GM19397 (cell line): ENCODE data around the gene L3MBTL1.
"Not testable (repeated sequence)": the region's sequence is repeated elsewhere in the genome, so short reads cannot be mapped to it uniquely, and the experiment has no call there.

Source experiments
- ATAC-seq: cut with Tn5 transposase; IDR thresholded peaks from one replicate; pipeline ENCODE4 v1.9.1; 2021; ENCODE audit warnings: mild to moderate bottlenecking, moderate library complexity; ENCODE audit not compliant: unreplicated experiment

The L3MBTL1 gene

DNA sequence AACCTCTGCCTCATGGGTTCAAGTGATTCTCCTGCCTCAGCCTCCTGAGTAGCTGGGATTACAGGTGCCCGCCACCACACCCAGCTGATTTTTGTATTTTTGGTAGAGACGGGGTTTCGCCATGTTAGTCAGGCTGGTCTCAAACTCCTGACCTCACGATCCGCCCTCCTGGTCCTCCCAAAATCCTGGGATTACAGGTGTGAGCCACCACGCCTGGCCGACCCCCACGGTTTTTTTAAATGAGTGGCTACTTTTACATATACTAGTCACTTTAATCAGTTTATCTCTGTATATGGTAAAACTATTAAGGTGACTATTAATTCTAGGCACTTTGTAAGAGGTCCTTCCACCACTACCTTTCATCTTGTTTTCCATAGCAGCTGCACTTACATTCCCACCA, 5.5 kb upstream of the L3MBTL1 start:
- ATAC-seq, result not testable (repeated sequence)

DNA sequence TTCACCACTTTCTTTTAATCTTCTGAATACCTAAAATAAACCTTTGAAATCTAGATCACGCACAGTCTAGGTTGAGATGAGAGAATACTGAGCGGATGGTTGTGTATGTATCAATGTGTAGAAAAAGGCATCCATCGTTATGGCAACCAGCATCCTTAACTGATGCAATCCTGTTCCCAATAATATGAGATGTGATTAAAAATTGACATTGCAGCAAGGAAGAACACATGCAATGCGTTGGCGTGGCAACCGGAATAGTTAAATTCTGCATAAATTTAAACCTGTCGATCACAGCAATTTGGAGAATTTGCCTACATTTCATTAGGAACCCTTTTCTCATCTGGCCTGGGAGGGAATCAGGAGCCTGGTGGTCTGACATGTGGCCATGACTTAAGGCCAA, 1.3 kb upstream of the L3MBTL1 start:
- ATAC-seq, result no peak

DNA sequence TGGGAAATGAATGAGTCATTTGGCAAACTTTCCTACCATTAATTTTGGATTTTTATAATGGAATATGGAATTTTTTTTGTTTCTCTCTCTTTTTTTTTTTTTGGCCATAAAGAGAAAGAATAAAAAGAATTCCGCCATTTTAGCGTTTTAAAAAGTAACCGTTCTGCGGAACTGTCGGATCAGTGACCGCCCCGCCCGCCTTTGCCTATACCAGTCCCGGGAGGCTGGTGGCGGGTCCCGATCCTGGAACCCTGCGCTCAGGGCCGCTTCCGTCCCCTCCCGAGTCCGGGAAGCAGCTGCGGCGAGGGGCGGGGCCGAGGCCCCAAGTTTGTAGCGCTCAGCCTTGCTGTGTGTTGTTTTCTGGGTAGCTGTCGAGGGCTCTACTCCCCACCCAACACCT, 609 bp downstream of the L3MBTL1 start:
- no peak for ATAC-seq

DNA sequence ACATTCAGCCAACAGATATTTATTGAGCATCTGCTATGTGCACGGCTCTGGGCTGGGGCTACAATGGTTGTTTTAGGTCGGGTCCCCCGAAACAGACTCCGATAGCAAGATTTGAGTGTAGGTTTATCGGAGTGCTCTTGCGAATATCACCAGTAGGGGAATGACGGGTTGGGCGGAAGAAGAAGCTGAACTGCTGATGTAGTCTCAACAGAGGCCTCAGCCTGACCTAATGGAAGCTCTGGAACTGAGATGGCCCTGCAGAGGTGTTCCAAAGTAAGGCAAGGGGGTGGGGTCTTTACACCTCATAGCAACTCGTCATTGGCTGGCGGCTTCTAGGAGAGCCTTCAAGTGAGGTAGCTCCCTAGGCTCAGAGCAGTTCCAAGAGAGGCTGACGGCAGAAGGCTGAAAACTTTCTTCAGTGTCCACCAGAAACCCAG, 1.1 kb downstream of the L3MBTL1 start:
- no peak for ATAC-seq

DNA sequence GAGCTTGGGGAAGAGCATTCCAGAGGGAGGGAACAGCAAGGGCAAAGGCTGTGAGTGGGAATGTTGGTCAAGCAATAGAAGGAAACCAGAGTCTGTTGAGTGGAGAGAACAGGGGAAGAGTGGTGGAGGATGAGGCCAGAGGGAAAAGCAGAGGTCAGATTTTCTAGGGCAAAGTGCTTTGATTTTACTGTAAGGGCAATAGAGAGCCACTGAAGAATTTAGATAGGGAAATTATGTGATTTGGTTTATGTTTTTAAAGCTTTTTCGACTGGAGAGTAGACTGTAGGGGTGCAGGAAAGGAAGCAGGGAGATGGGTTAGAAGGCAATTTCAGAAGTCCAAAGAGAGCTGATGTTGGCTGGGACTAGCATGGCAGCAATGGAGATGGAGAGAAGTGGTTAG, 4.4 kb downstream of the L3MBTL1 start:
- no peak for ATAC-seq

DNA sequence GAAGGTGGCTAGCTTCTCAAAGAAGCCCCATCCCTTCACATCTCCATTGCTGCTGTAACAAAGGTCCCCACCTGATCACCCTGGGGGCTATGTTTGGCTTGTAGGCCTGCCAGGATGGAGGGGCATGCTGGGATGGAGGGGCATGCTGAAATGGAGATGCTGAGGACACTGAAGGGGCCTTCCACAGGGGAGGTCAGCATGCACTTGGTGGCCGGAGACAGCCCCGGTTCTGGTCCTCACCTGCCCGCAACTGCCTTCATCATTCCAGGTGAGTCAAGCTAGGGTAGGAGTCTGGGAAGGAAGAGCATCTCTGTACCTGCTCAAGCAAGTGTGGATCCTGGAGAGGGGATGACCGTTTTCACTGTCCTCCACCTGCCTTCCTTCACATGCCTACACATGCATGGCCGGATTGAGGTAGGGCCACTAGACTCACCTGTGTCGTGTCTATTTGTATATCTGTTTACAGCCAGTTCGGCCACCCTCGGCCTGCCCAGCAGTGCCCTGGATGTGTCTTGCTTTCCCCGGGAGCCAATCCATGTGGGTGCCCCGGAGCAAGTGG, 6.0 kb downstream of the L3MBTL1 start:
- no peak for ATAC-seq

DNA sequence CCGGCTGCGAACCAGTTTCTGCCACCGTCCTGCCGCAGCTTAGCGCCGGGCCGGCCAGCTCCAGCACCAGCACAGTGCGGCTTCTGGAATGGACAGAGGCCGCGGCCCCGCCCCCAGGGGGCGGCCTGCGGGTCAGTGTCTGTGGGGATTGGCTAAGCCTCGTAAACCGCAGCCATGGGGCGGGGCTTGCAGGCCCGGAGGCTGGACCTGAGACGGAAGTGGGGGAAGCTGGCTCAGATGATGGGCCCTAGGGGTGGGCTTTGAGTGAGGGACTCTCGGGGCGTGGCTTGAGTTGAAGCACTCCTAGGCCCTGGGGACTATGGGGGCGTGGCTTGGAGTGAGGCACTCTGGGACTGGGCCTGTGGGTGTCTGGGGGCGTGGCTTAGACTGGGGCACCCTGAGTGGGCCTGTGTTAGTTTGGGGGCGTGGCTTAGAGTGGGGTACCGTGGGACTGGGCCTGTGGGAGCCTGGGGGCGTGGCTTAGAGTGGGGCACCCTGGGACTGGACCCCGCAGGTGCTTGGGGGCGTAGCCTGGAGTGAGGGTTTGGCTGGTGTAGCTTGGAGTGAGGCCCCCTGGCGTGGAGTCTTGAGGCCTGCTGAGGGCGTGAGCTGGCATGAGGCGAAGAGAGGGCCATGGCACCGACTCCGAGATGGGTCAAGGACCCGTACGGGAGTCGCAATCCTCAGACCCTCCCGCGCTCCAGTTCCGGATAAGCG, 6.6 kb downstream of the L3MBTL1 start:
- peak; percentile 83 for ATAC-seq

DNA sequence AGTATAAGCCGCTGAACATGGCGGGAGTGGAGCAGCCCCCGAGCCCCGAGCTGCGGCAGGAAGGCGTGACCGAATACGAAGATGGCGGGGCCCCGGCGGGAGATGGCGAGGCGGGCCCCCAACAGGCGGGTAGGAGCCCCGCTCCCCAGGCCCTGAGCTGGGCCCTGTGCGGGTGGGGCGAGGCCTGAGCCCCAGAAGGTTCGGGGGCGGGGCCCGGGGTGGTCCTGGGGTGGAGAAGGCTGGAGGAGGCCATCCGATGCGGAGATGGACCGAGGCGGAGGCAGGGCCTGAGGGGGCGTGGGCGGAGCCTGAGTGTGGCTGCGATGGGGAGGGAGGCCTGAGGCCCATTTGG, 7.1 kb downstream of the L3MBTL1 start:
- peak; percentile 10 for ATAC-seq

DNA sequence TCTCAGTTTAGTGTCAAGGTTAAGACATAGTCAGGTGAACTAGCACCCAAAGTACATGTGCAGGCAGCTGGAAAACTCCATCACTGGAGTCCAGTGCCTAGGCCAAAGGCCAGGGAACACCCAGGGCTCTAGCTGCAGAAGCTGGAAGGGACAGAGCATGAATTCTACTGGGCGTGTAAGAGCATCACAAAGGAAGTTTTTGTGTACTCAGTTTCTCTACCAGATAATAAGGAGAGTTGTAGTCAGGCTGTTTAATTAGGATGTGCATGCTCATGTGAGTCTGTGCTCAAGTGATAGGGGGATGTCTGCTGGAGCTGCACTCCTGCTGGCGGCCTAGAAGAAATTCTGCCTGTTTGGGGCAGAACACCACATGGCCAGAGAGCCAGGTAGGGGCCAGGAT, 8.1 kb downstream of the L3MBTL1 start:
- no peak for ATAC-seq

DNA sequence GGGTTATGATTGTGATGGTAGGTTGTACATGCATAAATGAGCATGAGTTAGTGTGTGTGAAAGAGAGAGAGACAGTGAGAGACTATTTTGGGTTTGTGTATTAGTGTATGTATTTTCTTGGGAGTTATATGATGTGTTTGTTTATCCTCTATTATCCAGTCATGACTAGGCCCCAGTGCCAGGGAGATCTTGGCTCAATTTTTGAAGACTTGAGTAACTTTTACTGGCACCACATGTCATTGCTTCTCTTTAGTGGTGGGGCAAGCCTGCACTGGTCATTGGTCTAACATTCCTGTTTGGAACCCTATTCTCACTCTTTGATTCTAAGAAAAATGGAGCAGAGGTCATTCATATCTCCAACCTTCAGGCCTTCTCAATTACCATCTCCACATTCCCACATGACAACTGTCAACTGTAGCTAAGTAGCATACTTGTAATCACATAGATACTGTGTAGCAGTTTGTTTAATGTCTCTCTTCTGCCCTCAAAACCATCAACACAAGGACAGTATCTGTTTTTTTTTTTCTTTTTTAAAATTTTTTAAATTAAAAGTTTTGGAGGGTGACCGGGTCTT, 8.8 kb downstream of the L3MBTL1 start:
- no peak for ATAC-seq

DNA sequence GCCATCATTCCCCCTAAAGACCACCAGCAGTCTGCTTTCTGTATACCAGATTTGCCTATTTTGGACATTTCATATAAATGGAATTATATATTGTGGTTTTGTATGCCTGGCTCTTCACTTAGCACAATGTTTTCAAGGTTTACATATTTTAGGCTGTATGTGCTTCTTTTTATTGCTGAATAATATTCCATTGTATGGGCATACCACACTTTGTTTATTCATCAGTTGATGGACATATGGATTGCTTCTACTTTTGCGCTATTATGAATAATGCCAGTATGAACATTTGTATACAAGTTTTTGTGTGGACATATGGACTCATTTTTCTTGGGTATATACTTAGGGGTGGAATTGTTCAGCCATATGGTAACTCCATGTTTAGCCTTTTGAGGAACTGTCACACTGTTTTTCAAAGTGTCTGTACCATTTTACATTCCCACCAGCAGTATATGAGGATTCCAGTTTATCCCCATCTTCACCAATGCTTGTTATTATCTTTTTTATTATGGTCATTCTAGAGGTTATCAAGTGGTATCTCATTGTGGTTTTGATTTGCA, 12.7 kb downstream of the L3MBTL1 start:
- no peak for ATAC-seq

DNA sequence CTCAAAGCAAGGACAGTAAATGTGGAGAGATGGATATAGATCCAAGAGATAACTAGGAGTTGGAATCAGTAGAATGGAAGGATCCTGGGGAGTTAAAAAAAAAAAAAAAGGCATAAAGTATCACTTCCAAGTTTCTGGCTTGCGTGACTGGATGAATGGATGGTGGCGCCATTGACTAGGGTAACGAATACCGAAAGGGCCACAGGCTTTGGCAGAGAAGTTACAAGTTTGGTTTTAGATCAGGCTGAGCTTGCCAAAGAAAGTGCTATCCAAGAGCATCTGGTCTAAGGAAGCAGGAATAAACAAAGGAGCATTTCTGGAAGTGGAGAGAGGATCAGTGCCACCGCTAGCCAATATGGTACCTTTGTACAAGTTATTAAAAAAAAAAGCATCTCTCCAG, 17.5 kb downstream of the L3MBTL1 start:
- no peak for ATAC-seq

DNA sequence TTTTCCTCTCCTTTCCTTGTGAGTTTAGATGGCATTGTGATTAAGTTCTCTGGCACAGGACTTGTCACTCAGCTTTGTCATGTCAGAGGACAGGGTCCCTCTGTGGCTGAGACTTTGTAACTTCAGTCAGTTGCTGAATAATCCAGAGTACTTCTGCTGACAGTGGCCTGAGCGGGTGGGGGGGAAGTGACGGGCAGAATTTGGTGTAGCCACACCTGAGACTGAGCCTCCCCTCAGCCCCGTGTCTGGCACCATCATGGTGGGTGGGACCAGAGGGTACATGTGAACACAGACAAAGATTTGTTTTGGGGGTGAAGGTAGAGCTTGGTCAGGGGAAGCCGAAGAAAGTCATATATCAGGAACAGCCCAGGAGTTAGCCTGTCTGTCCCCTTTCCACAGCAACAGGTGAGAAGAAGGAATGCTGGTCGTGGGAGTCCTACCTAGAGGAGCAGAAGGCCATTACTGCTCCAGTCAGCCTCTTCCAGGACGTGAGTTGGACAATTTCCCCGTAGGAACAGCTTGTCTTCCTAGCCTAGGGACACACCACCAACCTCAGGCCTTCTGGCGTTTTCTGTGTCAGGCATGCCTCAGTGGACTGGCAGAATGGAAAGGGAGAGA, 20.9 kb downstream of the L3MBTL1 start:
- no peak for ATAC-seq

DNA sequence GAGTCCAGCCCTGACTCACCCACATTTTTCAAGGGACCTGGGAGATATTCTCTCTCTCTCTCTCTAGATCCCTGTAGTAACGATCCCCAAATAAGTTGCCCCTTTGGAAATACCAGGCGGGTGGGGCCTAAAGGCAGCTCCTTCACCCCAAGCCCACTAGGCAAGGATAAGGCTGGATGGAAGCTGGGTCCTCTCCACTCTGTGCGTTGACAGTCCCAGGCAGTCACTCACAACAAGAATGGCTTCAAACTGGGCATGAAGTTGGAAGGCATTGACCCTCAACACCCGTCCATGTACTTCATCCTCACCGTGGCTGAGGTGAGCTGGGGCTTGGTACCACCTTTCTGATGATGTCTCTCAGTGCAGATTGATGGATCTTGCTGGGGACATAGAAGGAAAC, 21.6 kb downstream of the L3MBTL1 start:
- no peak for ATAC-seq

DNA sequence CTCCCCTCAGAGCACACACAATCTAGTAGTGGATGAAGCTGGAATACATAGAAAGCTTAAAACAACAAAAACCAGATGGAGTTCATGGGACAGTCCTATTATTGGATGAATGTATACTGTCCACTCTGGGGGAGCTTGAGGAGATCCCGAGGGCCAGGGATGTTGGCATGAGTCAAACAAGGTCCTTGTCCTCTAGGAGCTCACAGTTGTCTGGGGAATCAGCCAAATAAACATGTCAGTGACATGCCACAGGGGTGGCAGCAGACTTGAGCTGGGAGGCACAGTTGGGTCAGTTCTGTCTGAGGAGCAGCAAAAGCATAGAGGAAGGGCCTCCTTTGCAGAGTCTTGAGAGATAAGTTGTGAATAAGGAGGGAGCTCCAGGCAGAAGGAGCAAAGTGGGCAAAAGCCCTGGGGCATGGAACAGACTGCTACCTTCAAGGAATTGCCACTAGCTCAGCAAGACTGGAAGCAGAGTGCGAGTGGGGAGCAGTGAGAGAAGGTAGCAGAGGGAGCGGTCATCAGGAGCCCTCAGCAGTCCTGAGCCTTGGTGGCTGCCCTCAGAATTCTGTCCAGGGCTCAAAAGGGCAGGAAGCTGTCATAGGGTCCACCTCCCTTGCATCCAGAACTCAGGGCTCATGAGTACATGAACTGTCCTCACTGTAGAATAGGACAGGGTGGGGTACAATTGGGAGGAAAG, 22.1 kb downstream of the L3MBTL1 start:
- no peak for ATAC-seq

DNA sequence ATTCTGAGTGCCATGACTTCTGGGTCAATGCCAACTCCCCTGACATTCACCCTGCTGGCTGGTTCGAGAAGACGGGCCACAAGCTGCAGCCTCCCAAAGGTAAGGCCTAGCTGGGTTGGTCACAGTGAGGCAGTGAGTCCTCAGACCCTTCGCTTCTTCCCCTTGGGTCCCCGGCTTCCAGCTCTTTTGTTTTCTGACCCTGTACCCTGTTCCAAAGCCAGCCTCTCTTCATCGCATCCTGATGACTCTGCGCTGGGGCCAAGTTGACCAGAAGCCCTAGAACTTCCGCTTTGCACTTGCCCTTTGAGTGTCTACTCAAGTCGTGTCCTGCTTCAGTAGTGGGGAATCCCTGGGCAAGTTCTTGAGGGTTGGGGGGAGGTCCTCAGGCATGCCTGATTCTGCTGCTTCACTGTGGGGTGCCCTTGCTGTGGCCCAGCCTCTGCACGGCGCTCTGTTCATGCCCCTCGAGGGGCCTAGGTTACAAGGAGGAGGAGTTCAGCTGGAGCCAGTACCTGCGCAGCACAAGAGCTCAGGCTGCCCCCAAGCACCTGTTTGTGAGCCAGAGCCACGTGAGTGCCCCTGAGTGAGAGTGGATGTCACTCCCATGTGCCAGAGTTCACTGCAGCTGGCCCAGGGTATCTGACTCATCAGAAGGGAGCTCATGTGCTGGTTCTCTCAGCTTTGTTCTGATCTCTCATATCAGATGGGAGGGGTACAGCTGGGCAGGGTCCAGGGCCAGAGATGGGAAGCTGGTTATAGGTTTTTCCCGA, 23.0 kb downstream of the L3MBTL1 start:
- no peak for ATAC-seq

DNA sequence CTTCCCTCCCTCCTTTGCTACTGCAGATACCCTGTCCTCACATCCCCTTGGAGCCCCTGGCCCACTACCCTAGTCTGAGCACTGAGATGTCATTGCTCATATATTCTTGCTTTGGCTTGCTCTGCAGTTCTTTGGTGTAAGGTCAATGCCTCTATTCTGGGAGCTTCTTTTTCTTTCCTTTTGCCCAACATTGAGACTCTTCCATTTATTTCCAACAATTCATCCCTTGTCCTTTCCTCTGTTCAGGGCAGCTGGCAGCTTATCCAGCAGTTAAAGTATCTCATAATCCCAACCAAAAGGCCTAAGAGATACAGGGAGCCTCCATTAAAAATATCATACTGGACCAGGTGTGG, 23.6 kb downstream of the L3MBTL1 start:
- ATAC-seq, result no peak

DNA sequence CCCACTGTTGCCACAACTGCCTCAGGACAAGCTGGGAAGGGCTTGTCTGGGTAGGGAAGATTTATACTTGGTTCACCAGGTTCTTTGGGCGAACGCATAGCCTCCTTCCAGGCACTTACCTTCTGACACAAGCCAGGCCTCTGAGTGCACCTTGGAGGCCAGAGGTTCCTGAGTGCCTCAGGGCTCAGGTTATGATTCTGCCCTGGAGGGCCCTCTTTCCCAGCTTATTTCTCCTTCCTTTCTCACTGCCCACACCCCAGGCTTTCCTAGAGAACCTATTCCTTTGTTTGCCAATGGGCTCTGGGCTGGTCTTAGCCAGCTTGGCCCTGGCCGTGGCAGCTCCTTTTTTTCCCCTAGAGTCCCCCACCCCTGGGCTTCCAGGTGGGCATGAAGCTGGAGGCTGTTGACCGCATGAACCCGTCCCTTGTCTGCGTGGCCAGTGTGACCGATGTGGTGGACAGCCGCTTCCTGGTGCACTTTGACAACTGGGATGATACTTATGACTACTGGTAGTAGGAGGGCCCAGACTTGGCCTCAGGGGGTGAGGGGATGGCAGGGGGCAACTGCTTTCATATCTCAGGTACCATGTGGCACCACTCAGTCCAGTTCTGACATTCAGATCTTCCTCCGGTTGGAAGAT, 25.0 kb downstream of the L3MBTL1 start:
- no peak for ATAC-seq

DNA sequence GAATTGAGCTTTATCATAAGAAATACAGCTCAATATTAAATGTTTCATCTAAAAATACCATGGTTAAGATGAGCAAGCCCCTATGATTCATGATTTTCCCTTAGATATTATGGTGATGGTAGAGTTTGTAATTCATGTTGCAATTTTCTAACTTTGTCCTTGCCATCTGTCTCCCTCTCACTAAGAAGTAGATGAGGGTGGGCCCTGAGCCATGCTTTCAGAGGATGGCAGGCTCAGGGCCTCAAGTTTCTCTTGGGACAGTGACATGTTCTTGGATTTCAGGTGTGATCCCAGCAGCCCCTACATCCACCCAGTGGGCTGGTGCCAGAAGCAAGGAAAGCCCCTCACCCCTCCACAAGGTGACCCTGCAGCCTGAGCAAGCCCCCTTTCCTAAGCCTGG, 25.6 kb downstream of the L3MBTL1 start:
- no peak for ATAC-seq

DNA sequence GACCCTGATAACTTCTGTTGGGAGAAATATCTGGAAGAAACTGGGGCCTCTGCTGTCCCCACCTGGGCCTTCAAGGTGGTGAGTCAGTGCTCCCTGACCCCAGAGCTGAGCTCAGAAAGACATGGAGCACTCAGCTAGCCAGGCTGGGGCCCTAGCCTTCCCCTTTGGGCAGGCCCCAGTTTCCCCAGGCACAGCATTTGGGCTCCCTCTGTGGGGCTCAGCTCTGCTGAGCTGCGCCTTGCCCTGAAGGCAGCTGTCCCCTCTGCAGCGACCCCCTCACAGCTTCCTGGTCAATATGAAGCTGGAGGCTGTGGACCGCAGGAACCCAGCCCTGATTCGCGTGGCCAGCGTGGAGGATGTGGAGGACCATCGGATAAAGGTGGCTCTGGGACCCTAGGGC, 26.5 kb downstream of the L3MBTL1 start:
- no peak for ATAC-seq
